BJ (cell line): Measurements from ENCODE around the gene LRRC74B. TPM values are rescaled to one million over a fixed set of nuclear protein-coding genes. Genes with fewer than 3 reads are reported as not detected.
"Not testable (repeated sequence)": the region's sequence is repeated elsewhere in the genome, so short reads cannot be mapped to it uniquely, and the experiment has no call there.

ENCODE experiments used
- CTCF ChIA-PET: fragments of 350-600 bp; formaldehyde crosslinking; extraction: SDS; loops from one replicate; lab custom pipeline; 2021; ENCODE audit warnings: antibody characterized with exemption, inconsistent platforms; lab: Yijun Ruan, JAX
- POLR2A ChIA-PET: fragments of 300-600 bp; sonication (Branson Sonifier 250); formaldehyde crosslinking; extraction: SDS; loops from one replicate; lab custom pipeline; 2021; ENCODE audit warnings: antibody characterized with exemption; lab: Charles Lee
- DNase-seq: peaks from one replicate; pipeline ENCODE4 v3.0.0-alpha.2; 2011; ENCODE audit warnings: low read depth
- H3K27me3 ChIP-seq: 2 replicates; pipeline ENCODE4 v1.6.0; 2011; ENCODE audit warnings: low read length; ENCODE audit not compliant: control insufficient read depth, insufficient read depth
- H3K36me3 ChIP-seq: 2 replicates; pipeline ENCODE4 v1.5.1; 2011; ENCODE audit warnings: low read length; ENCODE audit not compliant: control insufficient read depth, insufficient read depth
- H3K4me3 ChIP-seq: 2 replicates; pipeline ENCODE4 v1.5.1; 2011; ENCODE audit warnings: low read depth, mild to moderate bottlenecking, control low read depth, low read length
- CTCF ChIP-seq: IDR thresholded peaks from 2 replicates; pipeline ENCODE4 v1.5.1; 2011; ENCODE audit warnings: low read depth, mild to moderate bottlenecking, control low read depth, inconsistent platforms, low read length, moderate library complexity; ENCODE audit not compliant: insufficient read depth
- polyA plus RNA-seq: library from polyadenylated mRNA; depleted of rRNA; stranded (reverse); fragments of >200 nt; gene quantifications from 2 replicates; pipeline ENCODE4 v1.2.3, GENCODE V29; 2011

LRRC74B gene
- polyA plus RNA-seq, 1 experiment, result not detected

- ChIA-PET POLR2A (interaction anchor here (0.6 kb wide), 1 partner anchor 10 kb away, joined by 4 read pairs; no protein-coding TSS in a partner anchor), CTCF (interaction anchor here (1.3 to 1.6 kb wide), 2 partner anchors 12 to 38 kb away, joined by 4 to 5 read pairs; no protein-coding TSS in a partner anchor)
- H3K36me3 ChIP-seq, H3K4me3 ChIP-seq, DNase-seq, H3K27me3 ChIP-seq: not testable (repeated sequence)
These were observed 18.7 kb downstream of the LRRC74B start for GRCh38 chr22:21064425-21064824.

GRCh38 chr22:21064917-21065864 is 19.4 kb downstream of the LRRC74B start:
- Histone ChIP-seq H3K27me3 (peaks cover 5% of the 10 kb centered on the region), H3K36me3 (no peaks in the 10 kb centered on the region), H3K4me3 (no peak overlapping the region)
- no peak for TF ChIP-seq CTCF
- DNase-seq, result no peak
- POLR2A ChIA-PET, result interaction anchor here (0.6 kb wide), 1 partner anchor 9 kb away, joined by 4 read pairs; no protein-coding TSS in a partner anchor
- CTCF ChIA-PET, result interaction anchor here (1.1 to 1.7 kb wide), 4 partner anchors 9 to 38 kb away, joined by 3 to 5 read pairs (median 4); no protein-coding TSS in a partner anchor

- Histone ChIP-seq H3K4me3 (no peak overlapping the region), H3K27me3 (peaks cover 5% of the 10 kb centered on the region), H3K36me3 (no peaks in the 10 kb centered on the region)
- ChIA-PET CTCF (no interaction called here), POLR2A (no interaction called here)
- TF ChIP-seq CTCF, result no peak
- no peak for DNase-seq
These were observed 21.5 kb downstream of the LRRC74B start for GRCh38 chr22:21067075-21067900.

- Histone ChIP-seq H3K27me3 (peaks cover 5% of the 10 kb centered on the region), H3K4me3 (no peak overlapping the region), H3K36me3 (no peaks in the 10 kb centered on the region)
- TF ChIP-seq CTCF, result no peak
- POLR2A ChIA-PET, result no interaction called here
- CTCF ChIA-PET, result no interaction called here
- no peak for DNase-seq
These were observed 22.3 kb downstream of the LRRC74B start for GRCh38 chr22:21067901-21068680.

- no peak for DNase-seq
- POLR2A ChIA-PET, result no interaction called here
- Histone ChIP-seq H3K36me3 (no peaks in the 10 kb centered on the region), H3K27me3 (peaks cover 5% of the 10 kb centered on the region), H3K4me3 (no peak overlapping the region)
- TF ChIP-seq CTCF, result no peak
- CTCF ChIA-PET, result no interaction called here
These were observed 23.0 kb downstream of the LRRC74B start for GRCh38 chr22:21068681-21069276.
